GM19351 (cell line): ENCODE measurements around the gene FETUB.

Experiments used
- ATAC-seq: cut with Tn5 transposase; IDR thresholded peaks from one replicate; pipeline ENCODE4 v1.9.1; 2021; ENCODE audit warnings: mild to moderate bottlenecking, moderate library complexity; ENCODE audit not compliant: unreplicated experiment

Gene FETUB

GRCh38 chr3:186635532-186635931 lies 4.7 kb upstream of the FETUB start:
- no peak for ATAC-seq

- ATAC-seq: no peak
Observed at GRCh38 chr3:186636536-186636935, 3.7 kb upstream of the FETUB start.

- no peak for ATAC-seq
Observed at GRCh38 chr3:186637686-186638085, 2.5 kb upstream of the FETUB start.

- ATAC-seq: no peak
Observed at GRCh38 chr3:186638259-186638658, 1.9 kb upstream of the FETUB start.

- no peak for ATAC-seq
Observed at GRCh38 chr3:186640473-186640818, 247 bp downstream of the FETUB start.

GRCh38 chr3:186640929-186641328 lies 730 bp downstream of the FETUB start:
- ATAC-seq: no peak

- ATAC-seq: no peak
Observed at GRCh38 chr3:186642014-186642413, 1.8 kb downstream of the FETUB start.

- ATAC-seq: no peak
Observed at GRCh38 chr3:186643493-186643892, 3.3 kb downstream of the FETUB start.

- ATAC-seq: no peak
Observed at GRCh38 chr3:186644683-186645082, 4.5 kb downstream of the FETUB start.

- ATAC-seq: no peak
Observed at GRCh38 chr3:186646106-186646505, 5.9 kb downstream of the FETUB start.

- ATAC-seq: no peak
Observed at GRCh38 chr3:186646841-186647240, 6.6 kb downstream of the FETUB start.

GRCh38 chr3:186648851-186649250 lies 8.7 kb downstream of the FETUB start:
- no peak for ATAC-seq

GRCh38 chr3:186651678-186652215 lies 11.5 kb downstream of the FETUB start:
- ATAC-seq: no peak

GRCh38 chr3:186653080-186653707 lies 13.0 kb downstream of the FETUB start:
- peak; percentile 97 for ATAC-seq

- no peak for ATAC-seq
Observed at GRCh38 chr3:186653984-186654383, 13.8 kb downstream of the FETUB start.

GRCh38 chr3:186663361-186664118 lies 23.3 kb downstream of the FETUB start:
- ATAC-seq: no peak

- no peak for ATAC-seq
Observed at GRCh38 chr3:186664119-186664495, 23.9 kb downstream of the FETUB start.

GRCh38 chr3:186664506-186664905 lies 24.3 kb downstream of the FETUB start:
- no peak for ATAC-seq

GRCh38 chr3:186665625-186666188 lies 25.5 kb downstream of the FETUB start, which contains the start of gene HRG:
TSS of gene HRG (plus strand) at chr3:186666014. CDS start at chr3:186666032, 18 bp downstream.
- ATAC-seq: no peak

GRCh38 chr3:186668426-186668825 lies 28.2 kb downstream of the FETUB start:
- no peak for ATAC-seq

GRCh38 chr3:186669378-186670084 lies 29.3 kb downstream of the FETUB start:
- no peak for ATAC-seq
